ENCODE data around the gene ZBTB7C.
"Not testable (repeated sequence)": the region's sequence is repeated elsewhere in the genome, so short reads cannot be mapped to it uniquely, and the experiment has no call there.

ZBTB7C gene

GRCh38 chr18:48303883-48304282 lies 105.3 kb downstream of the ZBTB7C start:
- DNase-seq (ENCODE audit: low read depth, low spot score), result no peak

GRCh38 chr18:48302736-48303135 lies 106.4 kb downstream of the ZBTB7C start:
- DNase-seq (ENCODE audit: low read depth, low spot score), result no peak

GRCh38 chr18:48300463-48300961 lies 108.7 kb downstream of the ZBTB7C start:
- no peak for DNase-seq (ENCODE audit: low read depth, low spot score)

- no peak for DNase-seq (ENCODE audit: low read depth, low spot score)
Measured at GRCh38 chr18:48297139-48297538, 112.0 kb downstream of the ZBTB7C start.

GRCh38 chr18:48296581-48296980 lies 112.6 kb downstream of the ZBTB7C start:
- no peak for DNase-seq (ENCODE audit: low read depth, low spot score)

- peak; percentile 20 for DNase-seq (ENCODE audit: low read depth, low spot score)
Measured at GRCh38 chr18:48295586-48296311, 113.4 kb downstream of the ZBTB7C start.

GRCh38 chr18:48294899-48295585 lies 114.1 kb downstream of the ZBTB7C start:
- DNase-seq (ENCODE audit: low read depth, low spot score), result no peak

GRCh38 chr18:48293954-48294898 lies 115.0 kb downstream of the ZBTB7C start:
- DNase-seq (ENCODE audit: low read depth, low spot score), result no peak

GRCh38 chr18:48292782-48293424 lies 116.3 kb downstream of the ZBTB7C start:
- DNase-seq (ENCODE audit: low read depth, low spot score), result no peak

- DNase-seq (ENCODE audit: low read depth, low spot score), result no peak
Measured at GRCh38 chr18:48292229-48292628, 117.0 kb downstream of the ZBTB7C start.

- DNase-seq (ENCODE audit: low read depth, low spot score), result no peak
Measured at GRCh38 chr18:48290162-48290926, 118.8 kb downstream of the ZBTB7C start.

- no peak for DNase-seq (ENCODE audit: low read depth, low spot score)
Measured at GRCh38 chr18:48284743-48285142, 124.4 kb downstream of the ZBTB7C start.

GRCh38 chr18:48284011-48284410 lies 125.2 kb downstream of the ZBTB7C start:
- not testable (repeated sequence) for DNase-seq (ENCODE audit: low read depth, low spot score)

- DNase-seq (ENCODE audit: low read depth, low spot score), result not testable (repeated sequence)
Measured at GRCh38 chr18:48281460-48281859, 127.7 kb downstream of the ZBTB7C start.

- no peak for DNase-seq (ENCODE audit: low read depth, low spot score)
Measured at GRCh38 chr18:48279312-48279711, 129.9 kb downstream of the ZBTB7C start.

- no peak for DNase-seq (ENCODE audit: low read depth, low spot score)
Measured at GRCh38 chr18:48278081-48278480, 131.1 kb downstream of the ZBTB7C start.

- DNase-seq (ENCODE audit: low read depth, low spot score), result no peak
Measured at GRCh38 chr18:48274301-48274700, 134.9 kb downstream of the ZBTB7C start.

GRCh38 chr18:48270929-48271328 lies 138.3 kb downstream of the ZBTB7C start:
- DNase-seq (ENCODE audit: low read depth, low spot score), result no peak

- no peak for DNase-seq (ENCODE audit: low read depth, low spot score)
Measured at GRCh38 chr18:48265328-48265727, 143.9 kb downstream of the ZBTB7C start.
